Kidney (tissue), 14 donors: ENCODE measurements around the gene SLC10A2. TPM values are rescaled to one million over a fixed set of nuclear protein-coding genes. Genes with fewer than 3 reads are reported as not detected.
"Not testable (repeated sequence)": the region's sequence is repeated elsewhere in the genome, so short reads cannot be mapped to it uniquely, and the experiment has no call there.

Experiments used
- DNase-seq, 5 donors: peaks; one replicate each; pipeline ENCODE4 v3.0.0-alpha.2; 2013 to 2020
- FAIRE-seq: peaks from 2 replicates; lab custom pipeline; 2012; peaks lifted over from hg19 to GRCh38; lab: Jason Lieb, UNC
- H3K27ac ChIP-seq, 2 donors: one replicate each; pipeline ENCODE4 v1.7.0; 2013; ENCODE audit warnings: low read depth in 2 of 2, low read length in 2 of 2, inconsistent platforms in 1 of 2
- H3K27me3 ChIP-seq: one replicate; pipeline ENCODE4 v1.7.1; 2013; ENCODE audit warnings: low read length, inconsistent platforms; ENCODE audit not compliant: control insufficient read depth, insufficient read depth
- H3K36me3 ChIP-seq, 3 donors: one replicate each; pipeline versions ENCODE4 v1.7.0 to v1.7.1; 2013; ENCODE audit warnings: low read length in 3 of 3, control low read depth in 1 of 3, inconsistent platforms in 1 of 3; ENCODE audit not compliant: insufficient read depth in 3 of 3, control insufficient read depth in 2 of 3
- H3K4me1 ChIP-seq, 3 donors: one replicate each; pipeline versions ENCODE4 v1.7.0 to v1.7.1; 2013; ENCODE audit warnings: low read length in 3 of 3, inconsistent platforms in 1 of 3, low read depth in 1 of 3; ENCODE audit not compliant: control insufficient read depth in 2 of 3, insufficient read depth in 2 of 3
- H3K4me3 ChIP-seq, 3 donors: one replicate each; pipeline versions ENCODE4 v1.7.0 to v1.8.1; 2013; ENCODE audit warnings: low read length in 3 of 3, control low read depth in 1 of 3, inconsistent platforms in 1 of 3
- H3K9ac ChIP-seq, 3 donors: one replicate each; pipeline versions ENCODE4 v1.7.0 to v1.7.1; 2013; ENCODE audit warnings: low read length in 3 of 3, control low read depth in 1 of 3, inconsistent platforms in 1 of 3
- H3K9me3 ChIP-seq, 3 donors: one replicate each; pipeline versions ENCODE4 v1.7.0 to v1.7.1; 2013; ENCODE audit warnings: low read length in 3 of 3, control low read depth in 1 of 3, inconsistent platforms in 1 of 3; ENCODE audit not compliant: control insufficient read depth in 2 of 3, insufficient read depth in 1 of 3
- CTCF ChIP-seq: IDR thresholded peaks from 3 replicates; pipeline ENCODE4 v1.5.1; 2012; ENCODE audit warnings: mild to moderate bottlenecking, moderate library complexity, borderline replicate concordance; ENCODE audit not compliant: insufficient read depth; ENCODE audit errors: extremely low read depth
- intact Hi-C: fragments of 100-400 bp; cut with DNase I; formaldehyde crosslinking; loops from one replicate; pipeline ENCODE4 v1.11.1; 2022
- polyA plus RNA-seq: library from polyadenylated mRNA; stranded (reverse); fragments of 350-450 nt; fragmentation: Illumina TruSeq; extraction: RNeasy Lipid Tissue Mini Kit (QIAGEN cat#74804); gene quantifications from one replicate; pipeline ENCODE4 v1.2.3, GENCODE V29; 2014; ENCODE audit warnings: low read depth, low replicate concordance; ENCODE audit not compliant: insufficient read depth
- total RNA-seq: library from RNA; stranded (reverse); fragmentation: NEBNext Ultra II Directional; extraction: Animal tissue kit (Norgen Biotek cat#: 25700); gene quantifications from one replicate; pipeline ENCODE4 v1.2.1, GENCODE V29; 2021
- donor health status: control.
- donor health status: control.
- donor health status: control.
- donor health status: control.
- donor health status: control.
- donor health status: DM: yes; HTN: yes; CAD: no.
- donor health status: Normal renal cell carcinoma (clear cell type).

Gene SLC10A2
- total and polyA plus RNA-seq, 2 donors from 2014 or later: 0.19 to 4.5 TPM

- DNase-seq (no peak), FAIRE-seq (no peak)
- H3K9me3 ChIP-seq: no peaks in the 10 kb centered on the region
- no peaks in the 10 kb centered on the region for H3K27me3 ChIP-seq
- TF ChIP-seq CTCF: no peak
- intact Hi-C loops: no loop called here
- H3K36me3 ChIP-seq: no peaks in the 10 kb centered on the region
- H3K9ac ChIP-seq: no peak overlapping the region
- H3K27ac ChIP-seq: no peak overlapping the region
- H3K4me1 ChIP-seq: no peaks in the 10 kb centered on the region
- H3K4me3 ChIP-seq: no peak overlapping the region
Observed at GRCh38 chr13:103099722-103100293, 33.6 kb upstream of the SLC10A2 start.

- Histone ChIP-seq H3K27me3 (no peaks in the 10 kb centered on the region), H3K9ac (no peak overlapping the region), H3K4me1 (no peaks in the 10 kb centered on the region), H3K4me3 (no peak overlapping the region), H3K27ac (no peak overlapping the region), H3K36me3 (no peaks in the 10 kb centered on the region), H3K9me3 (peaks cover 0 to 7% (median 0%) of the 10 kb centered on the region in 3 donors)
- TF ChIP-seq CTCF: no peak
- intact Hi-C loops: no loop called here
- DNase-seq (no peak), FAIRE-seq (no peak)
Observed at GRCh38 chr13:103098535-103098934, 32.3 kb upstream of the SLC10A2 start.

GRCh38 chr13:103097366-103097928, 31.2 kb upstream of the SLC10A2 start:
- Histone ChIP-seq H3K4me1 (no peaks in the 10 kb centered on the region), H3K9me3 (peaks cover 0 to 12% (median 2%) of the 10 kb centered on the region in 3 donors), H3K27ac (no peak overlapping the region), H3K4me3 (no peak overlapping the region), H3K9ac (no peak overlapping the region), H3K36me3 (no peaks in the 10 kb centered on the region), H3K27me3 (no peaks in the 10 kb centered on the region)
- no peak for DNase-seq
- FAIRE-seq: no peak
- TF ChIP-seq CTCF: no peak
- intact Hi-C loops: no loop called here

GRCh38 chr13:103093649-103094048, 27.4 kb upstream of the SLC10A2 start:
- H3K27ac ChIP-seq, H3K36me3 ChIP-seq, H3K9ac ChIP-seq, FAIRE-seq, H3K4me3 ChIP-seq, H3K27me3 ChIP-seq, H3K4me1 ChIP-seq, DNase-seq, intact Hi-C loops: not testable (repeated sequence)
- peaks cover 0 to 12% (median 4%) of the 10 kb centered on the region in 3 donors for H3K9me3 ChIP-seq
